Measurements from ENCODE around the gene DPYD. TPM values are rescaled to one million over a fixed set of nuclear protein-coding genes. Genes with fewer than 3 reads are reported as not detected.

The DPYD gene
- total RNA-seq, 1 experiment from 2014 or later = 0.46 TPM

DNA sequence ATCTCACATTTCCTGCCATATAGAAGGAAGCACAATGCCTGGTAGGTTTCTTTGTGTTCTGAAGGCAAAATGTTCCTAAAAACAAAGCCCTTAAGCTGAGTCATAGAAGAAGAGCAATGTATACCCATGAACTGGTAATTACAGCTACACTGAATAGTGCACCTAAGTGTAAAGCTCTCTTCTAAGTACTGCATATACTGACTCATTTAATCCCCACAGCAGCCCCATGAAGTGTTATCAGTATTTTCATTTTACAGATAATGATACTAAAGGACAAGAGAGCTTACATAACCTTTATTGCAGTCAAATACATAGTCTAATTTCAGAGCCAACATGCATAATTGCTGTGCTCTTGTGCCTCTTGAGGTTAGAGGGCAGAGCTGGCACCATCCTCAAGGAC, 239.9 kb downstream of the DPYD start:
- Mint-ChIP-seq H3K9me3 (peaks cover 5% of the 10 kb centered on the region; the same call in 1 of the 2 replicates), H3K36me3 (no peaks in the 10 kb centered on the region), H3K27ac (no peak overlapping the region), H3K4me3 (no peak overlapping the region), H3K4me1 (no peaks in the 10 kb centered on the region), H3K27me3 (ENCODE audit: low read depth) (no peaks in the 10 kb centered on the region)
- TF ChIP-seq CREB1 (CRISPR knock-in tag; IDR thresholded peaks at IDR 0.05) (no peak), NFATC4 (CRISPR knock-in tag; IDR thresholded peaks at IDR 0.05) (no peak), NR1H2 (CRISPR knock-in tag; IDR thresholded peaks at IDR 0.05) (no peak), MLX (CRISPR knock-in tag; IDR thresholded peaks at IDR 0.05) (no peak), SMAD3 (CRISPR knock-in tag; IDR thresholded peaks at IDR 0.05; ENCODE audit: borderline replicate concordance) (no peak), USF1 (CRISPR knock-in tag; IDR thresholded peaks at IDR 0.05) (no peak), CBFB (CRISPR knock-in tag; IDR thresholded peaks at IDR 0.05; ENCODE audit: low read depth) (no peak), SOX15 (CRISPR knock-in tag; IDR thresholded peaks at IDR 0.05) (no peak), OVOL2 (CRISPR knock-in tag; IDR thresholded peaks at IDR 0.05; ENCODE audit: borderline replicate concordance) (no peak), AFF4 (CRISPR knock-in tag; IDR thresholded peaks at IDR 0.05; ENCODE audit: borderline replicate concordance) (no peak), GTF2I (CRISPR knock-in tag; conservative IDR thresholded peaks at IDR 0.05) (no peak)
- TF ChIP-seq, protein P1, sequence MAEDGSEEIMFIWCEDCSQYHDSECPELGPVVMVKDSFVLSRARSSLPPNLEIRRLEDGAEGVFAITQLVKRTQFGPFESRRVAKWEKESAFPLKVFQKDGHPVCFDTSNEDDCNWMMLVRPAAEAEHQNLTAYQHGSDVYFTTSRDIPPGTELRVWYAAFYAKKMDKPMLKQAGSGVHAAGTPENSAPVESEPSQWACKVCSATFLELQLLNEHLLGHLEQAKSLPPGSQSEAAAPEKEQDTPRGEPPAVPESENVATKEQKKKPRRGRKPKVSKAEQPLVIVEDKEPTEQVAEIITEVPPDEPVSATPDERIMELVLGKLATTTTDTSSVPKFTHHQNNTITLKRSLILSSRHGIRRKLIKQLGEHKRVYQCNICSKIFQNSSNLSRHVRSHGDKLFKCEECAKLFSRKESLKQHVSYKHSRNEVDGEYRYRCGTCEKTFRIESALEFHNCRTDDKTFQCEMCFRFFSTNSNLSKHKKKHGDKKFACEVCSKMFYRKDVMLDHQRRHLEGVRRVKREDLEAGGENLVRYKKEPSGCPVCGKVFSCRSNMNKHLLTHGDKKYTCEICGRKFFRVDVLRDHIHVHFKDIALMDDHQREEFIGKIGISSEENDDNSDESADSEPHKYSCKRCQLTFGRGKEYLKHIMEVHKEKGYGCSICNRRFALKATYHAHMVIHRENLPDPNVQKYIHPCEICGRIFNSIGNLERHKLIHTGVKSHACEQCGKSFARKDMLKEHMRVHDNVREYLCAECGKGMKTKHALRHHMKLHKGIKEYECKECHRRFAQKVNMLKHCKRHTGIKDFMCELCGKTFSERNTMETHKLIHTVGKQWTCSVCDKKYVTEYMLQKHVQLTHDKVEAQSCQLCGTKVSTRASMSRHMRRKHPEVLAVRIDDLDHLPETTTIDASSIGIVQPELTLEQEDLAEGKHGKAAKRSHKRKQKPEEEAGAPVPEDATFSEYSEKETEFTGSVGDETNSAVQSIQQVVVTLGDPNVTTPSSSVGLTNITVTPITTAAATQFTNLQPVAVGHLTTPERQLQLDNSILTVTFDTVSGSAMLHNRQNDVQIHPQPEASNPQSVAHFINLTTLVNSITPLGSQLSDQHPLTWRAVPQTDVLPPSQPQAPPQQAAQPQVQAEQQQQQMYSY (CRISPR knock-in tag; IDR thresholded peaks at IDR 0.05) = no peak
- TF ChIP-seq, protein P2, sequence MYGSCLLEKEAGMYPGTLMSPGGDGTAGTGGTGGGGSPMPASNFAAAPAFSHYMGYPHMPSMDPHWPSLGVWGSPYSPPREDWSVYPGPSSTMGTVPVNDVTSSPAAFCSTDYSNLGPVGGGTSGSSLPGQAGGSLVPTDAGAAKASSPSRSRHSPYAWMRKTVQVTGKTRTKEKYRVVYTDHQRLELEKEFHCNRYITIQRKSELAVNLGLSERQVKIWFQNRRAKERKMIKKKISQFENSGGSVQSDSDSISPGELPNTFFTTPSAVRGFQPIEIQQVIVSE (CRISPR knock-in tag; IDR thresholded peaks at IDR 0.05; ENCODE audit: borderline replicate concordance) = no peak
- TF ChIP-seq, protein P3, sequence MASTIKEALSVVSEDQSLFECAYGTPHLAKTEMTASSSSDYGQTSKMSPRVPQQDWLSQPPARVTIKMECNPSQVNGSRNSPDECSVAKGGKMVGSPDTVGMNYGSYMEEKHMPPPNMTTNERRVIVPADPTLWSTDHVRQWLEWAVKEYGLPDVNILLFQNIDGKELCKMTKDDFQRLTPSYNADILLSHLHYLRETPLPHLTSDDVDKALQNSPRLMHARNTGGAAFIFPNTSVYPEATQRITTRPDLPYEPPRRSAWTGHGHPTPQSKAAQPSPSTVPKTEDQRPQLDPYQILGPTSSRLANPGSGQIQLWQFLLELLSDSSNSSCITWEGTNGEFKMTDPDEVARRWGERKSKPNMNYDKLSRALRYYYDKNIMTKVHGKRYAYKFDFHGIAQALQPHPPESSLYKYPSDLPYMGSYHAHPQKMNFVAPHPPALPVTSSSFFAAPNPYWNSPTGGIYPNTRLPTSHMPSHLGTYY (CRISPR knock-in tag; IDR thresholded peaks at IDR 0.05) = no peak
- TF ChIP-seq, protein P4, sequence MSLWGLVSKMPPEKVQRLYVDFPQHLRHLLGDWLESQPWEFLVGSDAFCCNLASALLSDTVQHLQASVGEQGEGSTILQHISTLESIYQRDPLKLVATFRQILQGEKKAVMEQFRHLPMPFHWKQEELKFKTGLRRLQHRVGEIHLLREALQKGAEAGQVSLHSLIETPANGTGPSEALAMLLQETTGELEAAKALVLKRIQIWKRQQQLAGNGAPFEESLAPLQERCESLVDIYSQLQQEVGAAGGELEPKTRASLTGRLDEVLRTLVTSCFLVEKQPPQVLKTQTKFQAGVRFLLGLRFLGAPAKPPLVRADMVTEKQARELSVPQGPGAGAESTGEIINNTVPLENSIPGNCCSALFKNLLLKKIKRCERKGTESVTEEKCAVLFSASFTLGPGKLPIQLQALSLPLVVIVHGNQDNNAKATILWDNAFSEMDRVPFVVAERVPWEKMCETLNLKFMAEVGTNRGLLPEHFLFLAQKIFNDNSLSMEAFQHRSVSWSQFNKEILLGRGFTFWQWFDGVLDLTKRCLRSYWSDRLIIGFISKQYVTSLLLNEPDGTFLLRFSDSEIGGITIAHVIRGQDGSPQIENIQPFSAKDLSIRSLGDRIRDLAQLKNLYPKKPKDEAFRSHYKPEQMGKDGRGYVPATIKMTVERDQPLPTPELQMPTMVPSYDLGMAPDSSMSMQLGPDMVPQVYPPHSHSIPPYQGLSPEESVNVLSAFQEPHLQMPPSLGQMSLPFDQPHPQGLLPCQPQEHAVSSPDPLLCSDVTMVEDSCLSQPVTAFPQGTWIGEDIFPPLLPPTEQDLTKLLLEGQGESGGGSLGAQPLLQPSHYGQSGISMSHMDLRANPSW (CRISPR knock-in tag; conservative IDR thresholded peaks at IDR 0.05; ENCODE audit: low read depth) = no peak
- TF ChIP-seq, protein P5, sequence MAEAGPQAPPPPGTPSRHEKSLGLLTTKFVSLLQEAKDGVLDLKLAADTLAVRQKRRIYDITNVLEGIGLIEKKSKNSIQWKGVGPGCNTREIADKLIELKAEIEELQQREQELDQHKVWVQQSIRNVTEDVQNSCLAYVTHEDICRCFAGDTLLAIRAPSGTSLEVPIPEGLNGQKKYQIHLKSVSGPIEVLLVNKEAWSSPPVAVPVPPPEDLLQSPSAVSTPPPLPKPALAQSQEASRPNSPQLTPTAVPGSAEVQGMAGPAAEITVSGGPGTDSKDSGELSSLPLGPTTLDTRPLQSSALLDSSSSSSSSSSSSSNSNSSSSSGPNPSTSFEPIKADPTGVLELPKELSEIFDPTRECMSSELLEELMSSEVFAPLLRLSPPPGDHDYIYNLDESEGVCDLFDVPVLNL (CRISPR knock-in tag; IDR thresholded peaks at IDR 0.05; ENCODE audit: borderline replicate concordance, low read depth) = no peak
- ATAC-seq (no peak), DNase-seq (ENCODE audit: low spot score) (no peak)
- POLR2A ChIA-PET = no interaction called here
- CTCF ChIA-PET = no interaction called here

Measured in WTC11 (cell line).